GM12891 (cell line): ENCODE measurements around the gene XK.

Experiments used
- PAX5 ChIP-seq: IDR thresholded peaks from 2 replicates; pipeline ENCODE4 v1.6.1; 2011; ENCODE audit warnings: low read length, moderate library complexity, mild to moderate bottlenecking; ENCODE audit not compliant: insufficient read depth, severe bottlenecking
- POLR2A ChIP-seq: IDR thresholded peaks from 2 replicates; pipeline ENCODE4 v1.6.1; 2011; ENCODE audit warnings: low read depth, low read length, control low read depth
- POLR2AphosphoS5 ChIP-seq: IDR thresholded peaks from 2 replicates; pipeline ENCODE4 v1.6.1; 2011; ENCODE audit warnings: low read depth, low read length, control low read depth
- SPI1 ChIP-seq: IDR thresholded peaks from 2 replicates; pipeline ENCODE4 v1.6.1; 2011; ENCODE audit warnings: low read depth, low read length, control low read depth
- TAF1 ChIP-seq: IDR thresholded peaks from 2 replicates; pipeline ENCODE4 v1.6.1; 2011; ENCODE audit warnings: low read depth, low read length, control low read depth

DNA sequence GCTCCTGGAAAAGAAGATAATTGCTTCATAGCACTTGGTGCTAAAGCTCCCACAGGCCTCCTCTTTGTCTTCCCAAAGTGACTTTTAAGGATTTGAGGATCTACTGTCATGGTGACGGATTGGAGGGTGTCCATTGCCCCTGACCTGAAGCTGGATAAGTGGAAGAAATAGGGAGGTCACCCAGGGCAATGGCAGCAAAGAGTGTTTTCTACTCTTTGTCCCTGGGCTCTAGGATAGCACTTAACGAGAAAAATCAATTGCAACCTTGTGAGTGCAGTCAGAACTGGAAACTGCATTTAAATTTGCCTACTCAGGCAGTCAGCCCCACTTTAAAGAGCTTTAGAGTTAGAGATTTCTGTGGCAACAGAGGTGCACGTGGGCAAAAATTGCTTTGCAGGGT lies 43.7 kb upstream of the XK start:
- TF ChIP-seq POLR2A, result no peak
- no peak for TF ChIP-seq TAF1
- no peak for TF ChIP-seq POLR2AphosphoS5
- TF ChIP-seq SPI1, result no peak
- TF ChIP-seq PAX5, result no peak
